Stimulated activated CD4-positive, alpha-beta T cell treated with anti-CD3 and anti-CD28 coated beads, Interleukin-2, amount 100 ng/mL, for 4 hours (primary cell): ENCODE measurements around the gene FKBP2.
A peak's percentile ranks its signal among the peaks of the same experiment; 100 is the strongest.

Experiments
- DNase-seq: peaks from one replicate; pipeline ENCODE4 v3.0.0-alpha.2; 2020; ENCODE audit warnings: low read depth

FKBP2 gene

DNA sequence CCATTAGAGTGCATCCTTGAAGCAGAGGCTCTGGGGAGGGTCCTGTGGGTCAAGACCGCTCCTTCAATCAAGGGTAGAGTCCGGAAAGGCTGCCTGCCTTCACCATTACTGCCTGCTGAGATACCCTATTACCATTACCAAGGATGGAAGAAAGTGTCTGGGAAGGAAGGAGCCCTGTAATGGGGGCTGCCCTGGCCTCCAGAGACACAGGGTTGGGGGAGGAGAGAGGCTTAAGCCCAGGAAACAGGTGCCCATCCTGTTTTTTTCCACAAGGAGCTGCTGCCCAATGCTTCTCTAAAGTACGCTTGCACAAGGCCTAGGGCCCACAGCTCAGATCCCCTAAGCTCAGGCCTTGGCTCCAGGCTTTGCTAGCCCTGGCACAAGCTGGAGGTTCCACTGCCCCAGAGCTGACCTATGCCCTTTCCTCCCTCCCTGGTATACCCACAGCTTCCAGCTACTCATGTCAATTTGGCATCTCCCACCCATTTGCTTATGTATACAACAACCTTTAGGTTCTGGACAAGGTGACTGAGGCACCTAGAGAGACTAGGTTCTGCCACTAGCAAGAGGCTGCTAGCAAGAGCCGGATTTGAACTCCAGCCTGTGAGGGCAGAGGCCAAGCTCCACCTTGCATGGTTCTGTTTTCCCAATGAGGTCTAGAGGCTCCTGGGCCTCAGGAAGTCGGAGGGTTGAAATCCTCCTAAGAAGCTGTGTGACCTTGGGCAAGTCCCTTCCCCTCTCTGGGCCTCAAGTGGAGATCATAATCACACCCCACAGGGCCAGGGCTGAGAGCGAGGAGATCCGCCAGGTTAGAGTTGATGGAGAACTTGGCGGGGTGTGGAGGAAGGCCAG lies 8.9 kb downstream of the FKBP2 start:
- DNase-seq, result no peak

GRCh38 chr11:64250415-64251015 lies 9.6 kb downstream of the FKBP2 start:
- DNase-seq, result no peak

GRCh38 chr11:64251016-64251752 lies 10.3 kb downstream of the FKBP2 start, which contains the start of gene PLCB3:
PLCB3 (plus strand) TSS chr11:64251530; CDS start chr11:64251650, 120 bp downstream.
- DNase-seq, result peak; percentile 44

- no peak for DNase-seq
Observed at GRCh38 chr11:64251753-64252002, 10.8 kb downstream of the FKBP2 start.

GRCh38 chr11:64252003-64252872 lies 11.3 kb downstream of the FKBP2 start:
- DNase-seq, result no peak

GRCh38 chr11:64253043-64253442 lies 12.1 kb downstream of the FKBP2 start:
- DNase-seq, result no peak

- no peak for DNase-seq
Observed at GRCh38 chr11:64253481-64253880, 12.6 kb downstream of the FKBP2 start.

DNA sequence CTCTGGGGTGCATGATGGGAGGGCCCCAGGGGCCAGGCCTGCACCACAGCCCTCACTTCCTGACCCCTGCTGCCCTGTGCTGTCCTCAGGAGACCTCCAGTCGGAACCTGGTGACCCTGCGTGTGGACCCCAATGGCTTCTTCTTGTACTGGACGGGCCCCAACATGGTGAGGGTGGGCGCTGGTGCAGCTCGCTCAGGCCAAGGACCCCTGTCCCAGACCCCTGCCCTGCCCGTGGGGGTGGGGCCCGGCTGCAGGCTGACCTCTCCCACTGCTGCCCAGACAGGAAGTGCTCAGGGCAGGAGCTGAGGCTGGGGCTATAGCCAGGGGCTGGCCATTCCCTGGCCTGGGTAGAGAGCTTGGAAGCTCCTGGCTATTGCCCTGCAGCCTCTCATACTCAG lies 13.4 kb downstream of the FKBP2 start:
- DNase-seq, result no peak

DNA sequence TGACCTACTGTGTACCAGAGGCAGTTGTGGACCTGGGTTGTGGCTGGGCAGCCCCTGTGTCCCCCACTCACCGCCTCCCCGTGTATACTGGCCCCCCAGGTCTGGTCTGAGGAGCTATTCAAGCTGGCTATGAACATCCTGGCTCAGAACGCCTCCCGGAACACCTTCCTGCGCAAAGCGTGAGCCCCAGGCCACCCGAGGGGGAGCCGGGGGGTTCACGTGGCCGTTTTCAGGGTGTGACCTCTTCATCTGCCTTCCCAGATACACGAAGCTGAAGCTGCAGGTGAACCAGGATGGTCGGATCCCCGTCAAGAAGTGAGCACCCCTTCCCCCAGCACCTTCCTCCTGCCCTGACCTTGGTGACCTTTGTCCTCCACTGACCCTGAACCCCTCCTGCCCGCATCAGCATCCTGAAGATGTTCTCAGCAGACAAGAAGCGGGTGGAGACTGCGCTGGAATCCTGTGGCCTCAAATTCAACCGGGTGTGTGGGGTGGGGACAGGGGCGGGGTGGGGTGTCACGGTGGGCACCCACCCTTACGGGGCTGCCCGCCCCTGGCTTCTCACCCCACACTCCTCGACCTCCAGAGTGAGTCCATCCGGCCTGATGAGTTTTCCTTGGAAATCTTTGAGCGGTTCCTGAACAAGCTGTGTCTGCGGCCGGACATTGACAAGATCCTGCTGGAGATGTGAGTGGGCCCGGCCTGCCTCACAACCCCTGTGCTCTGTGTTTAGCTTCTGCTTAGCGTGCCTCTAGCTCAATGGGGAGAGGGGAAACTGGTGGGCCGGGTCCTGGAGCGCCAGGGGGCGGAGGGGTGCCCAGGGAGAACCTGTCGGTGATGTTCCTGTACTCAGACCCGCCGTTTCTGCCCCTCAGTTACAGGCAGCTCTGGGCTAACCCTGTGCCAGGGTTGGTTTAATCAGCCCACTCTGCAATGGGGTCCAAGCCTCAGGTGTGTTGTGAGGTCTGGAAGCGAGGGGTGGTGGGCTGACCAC lies 14.5 kb downstream of the FKBP2 start:
- DNase-seq, result no peak

DNA sequence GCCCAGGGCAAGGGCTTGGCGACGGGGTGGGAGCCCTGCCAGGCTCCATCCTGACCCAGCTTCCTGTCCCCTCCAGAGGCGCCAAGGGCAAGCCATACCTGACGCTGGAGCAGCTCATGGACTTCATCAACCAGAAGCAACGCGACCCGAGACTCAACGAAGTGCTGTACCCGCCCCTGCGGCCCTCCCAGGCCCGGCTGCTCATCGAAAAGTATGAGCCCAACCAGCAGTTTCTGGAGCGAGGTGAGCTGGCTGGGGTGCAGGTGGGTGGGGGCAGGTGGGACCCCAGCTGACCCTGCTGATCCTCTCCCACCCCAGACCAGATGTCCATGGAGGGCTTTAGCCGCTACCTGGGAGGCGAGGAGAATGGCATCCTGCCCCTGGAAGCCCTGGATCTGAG lies 15.4 kb downstream of the FKBP2 start:
- no peak for DNase-seq

DNA sequence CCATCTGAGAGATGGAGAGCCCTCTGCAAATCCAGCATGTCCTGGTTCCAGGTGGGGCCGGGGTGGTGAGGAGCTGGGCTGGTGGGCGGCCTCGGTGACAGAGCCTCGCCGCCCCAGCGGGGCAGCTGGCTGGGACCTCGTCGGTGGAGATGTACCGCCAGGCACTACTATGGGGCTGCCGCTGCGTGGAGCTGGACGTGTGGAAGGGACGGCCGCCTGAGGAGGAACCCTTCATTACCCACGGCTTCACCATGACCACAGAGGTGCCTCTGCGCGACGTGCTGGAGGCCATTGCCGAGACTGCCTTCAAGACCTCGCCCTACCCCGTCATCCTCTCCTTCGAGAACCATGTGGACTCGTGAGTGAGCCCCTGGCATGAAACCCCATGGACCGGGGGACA lies 17.5 kb downstream of the FKBP2 start:
- no peak for DNase-seq

- DNase-seq, result no peak
Observed at GRCh38 chr11:64258946-64259532, 18.1 kb downstream of the FKBP2 start.

DNA sequence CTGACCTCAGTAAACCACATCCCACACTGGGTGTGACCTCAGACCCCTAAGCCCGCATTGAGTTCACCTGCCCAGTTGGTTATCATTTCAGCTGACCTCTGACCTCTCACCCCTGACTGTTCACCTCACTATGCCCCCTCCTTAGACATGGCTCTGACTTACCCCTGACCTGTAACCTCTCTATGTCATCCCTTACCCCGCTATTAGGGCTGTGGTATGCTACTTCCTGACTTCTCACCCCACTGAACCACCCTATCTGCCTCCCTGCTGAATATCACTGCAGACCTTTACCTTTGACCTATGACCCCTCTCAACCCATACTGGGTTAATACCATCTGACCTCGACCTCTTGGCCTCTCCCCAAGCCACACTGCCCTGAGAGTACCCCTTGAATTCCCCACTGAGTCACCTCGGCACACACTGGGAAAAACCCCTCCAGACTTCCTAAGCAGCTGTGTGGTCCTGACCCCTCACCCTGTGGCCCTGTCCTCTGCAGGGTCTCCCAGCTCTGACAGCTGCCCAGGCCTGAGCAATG lies 18.7 kb downstream of the FKBP2 start:
- DNase-seq, result no peak

DNA sequence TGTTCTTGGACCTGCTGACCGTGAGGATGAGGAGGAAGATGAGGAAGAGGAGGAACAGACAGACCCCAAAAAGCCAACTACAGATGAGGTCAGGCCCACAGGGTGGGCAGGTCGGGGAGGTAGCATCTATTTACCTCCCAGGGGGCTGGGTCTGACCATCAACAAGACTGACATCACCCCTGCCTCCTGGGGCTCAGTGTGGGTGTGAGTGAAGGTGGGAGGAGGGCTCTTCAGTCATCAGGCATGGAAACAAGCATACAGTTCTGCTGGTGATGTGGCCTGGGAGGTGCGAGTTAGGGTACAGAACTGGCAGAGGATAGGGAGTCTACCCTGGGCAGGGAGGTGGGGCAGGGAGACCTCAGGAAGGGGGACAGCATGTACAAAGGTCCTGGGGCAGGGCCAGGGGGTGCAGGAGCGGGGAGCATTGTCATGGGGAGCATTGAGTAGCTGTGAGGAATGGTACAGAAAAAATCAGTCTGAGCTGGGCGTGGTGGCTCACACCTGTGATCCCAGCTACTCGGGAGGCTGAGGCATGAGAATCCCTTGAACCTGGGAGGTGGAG lies 19.3 kb downstream of the FKBP2 start:
- no peak for DNase-seq

GRCh38 chr11:64261556-64262080 lies 20.7 kb downstream of the FKBP2 start:
- no peak for DNase-seq

DNA sequence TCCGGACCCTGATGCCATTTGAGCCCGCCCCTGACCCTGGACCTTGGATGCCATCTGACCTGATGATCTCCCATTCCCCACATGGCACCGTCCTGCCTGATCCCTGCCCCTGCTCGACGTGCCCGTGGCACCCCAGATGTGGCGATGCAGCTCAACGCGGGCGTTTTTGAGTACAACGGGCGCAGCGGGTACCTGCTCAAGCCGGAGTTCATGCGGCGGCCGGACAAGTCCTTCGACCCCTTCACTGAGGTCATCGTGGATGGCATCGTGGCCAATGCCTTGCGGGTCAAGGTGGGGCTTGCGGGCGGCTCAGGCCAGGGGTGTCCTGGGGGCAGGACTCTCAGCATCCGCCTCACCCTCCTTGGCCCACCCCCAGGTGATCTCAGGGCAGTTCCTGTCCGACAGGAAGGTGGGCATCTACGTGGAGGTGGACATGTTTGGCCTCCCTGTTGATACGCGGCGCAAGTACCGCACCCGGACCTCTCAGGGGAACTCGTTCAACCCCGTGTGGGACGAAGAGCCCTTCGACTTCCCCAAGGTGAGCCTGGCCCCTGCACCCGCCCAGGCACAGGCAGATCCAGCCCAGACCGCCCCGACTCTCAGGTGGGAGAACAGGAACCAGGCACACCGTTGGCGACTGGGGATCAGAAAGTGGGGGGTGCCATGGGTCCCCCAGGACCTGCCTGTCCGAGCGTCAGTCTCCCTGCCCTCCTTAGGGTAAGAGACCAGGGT lies 21.5 kb downstream of the FKBP2 start:
- DNase-seq, result no peak

GRCh38 chr11:64263021-64263946 lies 22.4 kb downstream of the FKBP2 start:
- no peak for DNase-seq

DNA sequence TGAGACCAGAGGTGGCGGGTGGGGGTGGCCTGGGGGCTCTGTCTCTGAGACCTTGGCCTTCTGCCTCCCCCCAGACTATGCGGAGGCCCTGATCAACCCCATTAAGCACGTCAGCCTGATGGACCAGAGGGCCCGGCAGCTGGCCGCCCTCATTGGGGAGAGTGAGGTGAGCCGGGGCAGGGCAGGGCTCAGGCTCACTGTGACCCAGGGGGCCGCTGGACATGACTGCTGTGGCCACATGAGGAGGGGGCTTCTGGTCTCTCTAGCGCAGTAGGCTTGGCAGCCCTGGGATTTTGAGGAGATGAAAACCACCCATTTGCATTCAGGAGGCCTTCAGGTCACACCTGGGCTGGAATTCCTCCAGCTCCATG lies 23.0 kb downstream of the FKBP2 start:
- DNase-seq, result no peak
